Measurements from ENCODE around the gene BANF2. TPM values are rescaled to one million over a fixed set of nuclear protein-coding genes. Genes with fewer than 3 reads are reported as not detected.
"Not testable (repeated sequence)": the region's sequence is repeated elsewhere in the genome, so short reads cannot be mapped to it uniquely, and the experiment has no call there.

The BANF2 gene
- total RNA-seq, 2 experiments from 2014 or later: not detected

GRCh38 chr20:17759449-17759848 is 59.7 kb downstream of the BANF2 start:
- Mint-ChIP-seq H3K9me3 (peaks cover 7% of the 10 kb centered on the region), H3K27me3 (peaks cover 18% of the 10 kb centered on the region), H3K4me1 (no peaks in the 10 kb centered on the region), H3K36me3 (ENCODE audit: low read depth) (no peaks in the 10 kb centered on the region), H3K27ac (no peak overlapping the region), H3K4me3 (no peak overlapping the region)
- CTCF ChIA-PET: no interaction called here
- no peak for DNase-seq
- POLR2A ChIA-PET: no interaction called here

GRCh38 chr20:17761604-17762003 is 61.8 kb downstream of the BANF2 start:
- Mint-ChIP-seq H3K27me3 (peaks cover 9% of the 10 kb centered on the region), H3K9me3 (peaks cover 7% of the 10 kb centered on the region), H3K4me3 (no peak overlapping the region), H3K36me3 (ENCODE audit: low read depth) (no peaks in the 10 kb centered on the region), H3K27ac (no peak overlapping the region), H3K4me1 (no peaks in the 10 kb centered on the region)
- DNase-seq: no peak
- POLR2A ChIA-PET: no interaction called here
- CTCF ChIA-PET: no interaction called here

- Mint-ChIP-seq H3K27me3 (peaks cover 14% of the 10 kb centered on the region), H3K9me3 (peaks cover 7% of the 10 kb centered on the region), H3K4me3 (no peak overlapping the region), H3K4me1 (no peaks in the 10 kb centered on the region), H3K36me3 (ENCODE audit: low read depth) (no peaks in the 10 kb centered on the region), H3K27ac (no peak overlapping the region)
- ChIA-PET POLR2A (no interaction called here), CTCF (no interaction called here)
- DNase-seq: no peak
These were observed 62.6 kb downstream of the BANF2 start for GRCh38 chr20:17762243-17762872.

- DNase-seq: no peak
- peaks cover 12% of the 10 kb centered on the region for H3K27me3 Mint-ChIP-seq
- peaks cover 6% of the 10 kb centered on the region for H3K9me3 Mint-ChIP-seq
- CTCF ChIA-PET: no interaction called here
- H3K4me3 Mint-ChIP-seq: no peak overlapping the region
- POLR2A ChIA-PET: no interaction called here
- H3K36me3 Mint-ChIP-seq (ENCODE audit: low read depth): no peaks in the 10 kb centered on the region
- no peak overlapping the region for H3K27ac Mint-ChIP-seq
- H3K4me1 Mint-ChIP-seq: no peaks in the 10 kb centered on the region
These were observed 63.2 kb downstream of the BANF2 start for GRCh38 chr20:17762873-17763557.

GRCh38 chr20:17765017-17765416 is 65.3 kb downstream of the BANF2 start:
- CTCF ChIA-PET: no interaction called here
- Mint-ChIP-seq H3K4me3 (no peak overlapping the region), H3K36me3 (ENCODE audit: low read depth) (no peaks in the 10 kb centered on the region), H3K27me3 (peaks cover 7% of the 10 kb centered on the region), H3K4me1 (no peaks in the 10 kb centered on the region), H3K27ac (no peak overlapping the region), H3K9me3 (no peaks in the 10 kb centered on the region)
- no peak for DNase-seq
- POLR2A ChIA-PET: no interaction called here

- no peak for DNase-seq
- ChIA-PET CTCF (no interaction called here), POLR2A (no interaction called here)
- Mint-ChIP-seq H3K27me3 (peaks cover 7% of the 10 kb centered on the region), H3K9me3 (no peaks in the 10 kb centered on the region), H3K36me3 (ENCODE audit: low read depth) (no peaks in the 10 kb centered on the region), H3K27ac (no peak overlapping the region), H3K4me3 (no peak overlapping the region), H3K4me1 (no peaks in the 10 kb centered on the region)
These were observed 65.8 kb downstream of the BANF2 start for GRCh38 chr20:17765584-17765983.

GRCh38 chr20:17766226-17766625 is 66.5 kb downstream of the BANF2 start:
- Mint-ChIP-seq H3K27ac (no peak overlapping the region), H3K36me3 (ENCODE audit: low read depth) (no peaks in the 10 kb centered on the region)
- CTCF ChIA-PET: no interaction called here

GRCh38 chr20:17767624-17768023 is 67.9 kb downstream of the BANF2 start:
- POLR2A ChIA-PET: no interaction called here

More at GRCh38 chr20:17766226-17766625, 66.5 kb downstream of the BANF2 start:
- H3K4me1 Mint-ChIP-seq: no peaks in the 10 kb centered on the region
- peaks cover 7% of the 10 kb centered on the region for H3K27me3 Mint-ChIP-seq
- no peaks in the 10 kb centered on the region for H3K9me3 Mint-ChIP-seq
- POLR2A ChIA-PET: no interaction called here
- DNase-seq: no peak
- no peak overlapping the region for H3K4me3 Mint-ChIP-seq

GRCh38 chr20:17768271-17768670 is 68.5 kb downstream of the BANF2 start:
- ChIA-PET CTCF (no interaction called here), POLR2A (no interaction called here)
- H3K27ac Mint-ChIP-seq: no peak overlapping the region
- H3K36me3 Mint-ChIP-seq (ENCODE audit: low read depth): no peaks in the 10 kb centered on the region
- no peaks in the 10 kb centered on the region for H3K4me1 Mint-ChIP-seq
- peaks cover 7% of the 10 kb centered on the region for H3K27me3 Mint-ChIP-seq
- DNase-seq: no peak
- H3K4me3 Mint-ChIP-seq: no peak overlapping the region
- H3K9me3 Mint-ChIP-seq: no peaks in the 10 kb centered on the region

More at GRCh38 chr20:17767624-17768023, 67.9 kb downstream of the BANF2 start:
- Mint-ChIP-seq H3K27me3 (peaks cover 7% of the 10 kb centered on the region), H3K4me3 (no peak overlapping the region), H3K27ac (no peak overlapping the region), H3K9me3 (no peaks in the 10 kb centered on the region), H3K4me1 (no peaks in the 10 kb centered on the region), H3K36me3 (ENCODE audit: low read depth) (no peaks in the 10 kb centered on the region)
- DNase-seq: no peak
- CTCF ChIA-PET: no interaction called here

GRCh38 chr20:17769716-17770115 is 70.0 kb downstream of the BANF2 start:
- POLR2A ChIA-PET, CTCF ChIA-PET: not testable (repeated sequence)

GRCh38 chr20:17771206-17772004 is 71.6 kb downstream of the BANF2 start:
- H3K36me3 Mint-ChIP-seq (ENCODE audit: low read depth): no peaks in the 10 kb centered on the region

More at GRCh38 chr20:17769716-17770115, 70.0 kb downstream of the BANF2 start:
- H3K27me3 Mint-ChIP-seq; H3K4me3 Mint-ChIP-seq; DNase-seq; H3K9me3 Mint-ChIP-seq; H3K36me3 Mint-ChIP-seq (ENCODE audit: low read depth); H3K4me1 Mint-ChIP-seq; H3K27ac Mint-ChIP-seq: not testable (repeated sequence)

GRCh38 chr20:17772005-17772343 is 72.2 kb downstream of the BANF2 start:
- Mint-ChIP-seq H3K4me1 (no peaks in the 10 kb centered on the region), H3K27me3 (peaks cover 5% of the 10 kb centered on the region), H3K27ac (no peak overlapping the region), H3K36me3 (ENCODE audit: low read depth) (no peaks in the 10 kb centered on the region), H3K9me3 (no peaks in the 10 kb centered on the region), H3K4me3 (no peak overlapping the region)
- POLR2A ChIA-PET: no interaction called here
- CTCF ChIA-PET: no interaction called here
- no peak for DNase-seq

More at GRCh38 chr20:17771206-17772004, 71.6 kb downstream of the BANF2 start:
- no peak overlapping the region for H3K27ac Mint-ChIP-seq
- DNase-seq: no peak
- peaks cover 9% of the 10 kb centered on the region for H3K27me3 Mint-ChIP-seq
- CTCF ChIA-PET: no interaction called here
- H3K4me3 Mint-ChIP-seq: no peak overlapping the region
- no peaks in the 10 kb centered on the region for H3K9me3 Mint-ChIP-seq
- H3K4me1 Mint-ChIP-seq: no peaks in the 10 kb centered on the region
- POLR2A ChIA-PET: no interaction called here

GRCh38 chr20:17773619-17774018 is 73.9 kb downstream of the BANF2 start:
- no peaks in the 10 kb centered on the region for H3K4me1 Mint-ChIP-seq
- POLR2A ChIA-PET: no interaction called here
- H3K27me3 Mint-ChIP-seq: peaks cover 4% of the 10 kb centered on the region
- H3K36me3 Mint-ChIP-seq (ENCODE audit: low read depth): no peaks in the 10 kb centered on the region
- CTCF ChIA-PET: no interaction called here
- no peaks in the 10 kb centered on the region for H3K9me3 Mint-ChIP-seq
- no peak overlapping the region for H3K4me3 Mint-ChIP-seq
- H3K27ac Mint-ChIP-seq: no peak overlapping the region
- DNase-seq: no peak

- ChIA-PET POLR2A (no interaction called here), CTCF (no interaction called here)
- Mint-ChIP-seq H3K4me3 (no peak overlapping the region), H3K27me3 (peaks cover 4% of the 10 kb centered on the region), H3K9me3 (peaks cover 2% of the 10 kb centered on the region), H3K4me1 (no peaks in the 10 kb centered on the region), H3K27ac (no peak overlapping the region), H3K36me3 (ENCODE audit: low read depth) (no peaks in the 10 kb centered on the region)
- DNase-seq: no peak
These were observed 75.8 kb downstream of the BANF2 start for GRCh38 chr20:17775600-17775999.
